CD4-positive, CD25-positive, alpha-beta regulatory T cell (primary cell): ENCODE data around the gene WRAP73. TPM values are rescaled to one million over a fixed set of nuclear protein-coding genes. Genes with fewer than 3 reads are reported as not detected.

ENCODE experiments used
- ATAC-seq, 2 donors: fragments of 150-1000 bp; cut with Tn5 transposase; one replicate each; pipeline ENCODE4 v1.10.0; 2021; ENCODE audit warnings: low read depth in 2 of 2, moderate number of reproducible peaks in 2 of 2, moderate library complexity in 1 of 2
- DNase-seq, 3 donors: peaks; one replicate each; pipeline versions ENCODE4 v3.0.0 to v3.0.0-alpha.2; 2012 to 2022; ENCODE audit warnings: mixed read lengths in 1 of 3
- H3K27ac ChIP-seq: one replicate; pipeline ENCODE4 v1.7.0; 2013; ENCODE audit warnings: mild to moderate bottlenecking, low read length; ENCODE audit not compliant: insufficient read depth, poor library complexity, severe bottlenecking
- H3K27me3 ChIP-seq: one replicate; pipeline ENCODE4 v1.7.0; 2013; ENCODE audit warnings: low read length; ENCODE audit not compliant: control insufficient read depth, insufficient read depth
- H3K36me3 ChIP-seq: one replicate; pipeline ENCODE4 v1.7.0; 2013; ENCODE audit warnings: mild to moderate bottlenecking, low read length, moderate library complexity; ENCODE audit not compliant: control insufficient read depth, insufficient read depth
- H3K4me1 ChIP-seq: 2 replicates; pipeline ENCODE4 v1.7.0; 2013; ENCODE audit warnings: mild to moderate bottlenecking, low read length; ENCODE audit not compliant: insufficient read depth, control insufficient read depth, poor library complexity, severe bottlenecking
- H3K4me3 ChIP-seq: one replicate; pipeline ENCODE4 v1.7.0; 2013; ENCODE audit warnings: low read depth, mild to moderate bottlenecking, low read length, moderate library complexity
- H3K9me3 ChIP-seq, 2 experiments: 1 replicate in 1 of 2; 2 replicates in 1 of 2; pipeline ENCODE4 v1.7.0; 2013; ENCODE audit warnings: low read length in 2 of 2, mild to moderate bottlenecking in 1 of 2, moderate library complexity in 1 of 2; ENCODE audit not compliant: control insufficient read depth in 2 of 2
- H3K27ac Mint-ChIP-seq, 3 donors: one replicate each; pipeline ENCODE4 v1.8.0; 2020 to 2022; ENCODE audit warnings: mild to moderate bottlenecking in 3 of 3, mixed read lengths in 3 of 3, moderate library complexity in 2 of 3
- H3K27me3 Mint-ChIP-seq: one replicate; pipeline ENCODE4 v1.8.0; 2022; ENCODE audit warnings: mild to moderate bottlenecking, mixed read lengths
- H3K36me3 Mint-ChIP-seq: one replicate; pipeline ENCODE4 v1.8.0; 2020; ENCODE audit warnings: mixed read lengths
- H3K4me1 Mint-ChIP-seq, 4 donors: one replicate each; pipeline ENCODE4 v1.8.0; 2020 to 2022; ENCODE audit warnings: mixed read lengths in 4 of 4, mild to moderate bottlenecking in 1 of 4
- H3K4me3 Mint-ChIP-seq, 4 donors: one replicate each; pipeline ENCODE4 v1.8.0; 2020 to 2022; ENCODE audit warnings: mild to moderate bottlenecking in 4 of 4, mixed read lengths in 4 of 4, moderate library complexity in 3 of 4
- H3K9me3 Mint-ChIP-seq, 7 donors: one replicate each; pipeline ENCODE4 v1.8.0; 2020 to 2022; ENCODE audit warnings: mixed read lengths in 7 of 7, mild to moderate bottlenecking in 3 of 7, moderate library complexity in 2 of 7
- polyA plus RNA-seq, 4 donors: library from polyadenylated mRNA; unstranded; fragments of 300-500 nt; fragmentation: Illumina TruSeq; gene quantifications; one replicate each; pipeline ENCODE4 v1.2.3, GENCODE V29; 2021
- total RNA-seq: library from RNA; stranded (reverse); gene quantifications from one replicate; pipeline ENCODE4 v1.2.3, GENCODE V29; 2022

Gene WRAP73
- total and polyA plus RNA-seq, 5 donors from 2014 or later: 27.9 to 37.1 (median 36.4) TPM

GRCh38 chr1:3681231-3681897 is 31.5 kb upstream of the WRAP73 start:
- no peaks in the 10 kb centered on the region for H3K36me3 Mint-ChIP-seq
- no peaks in the 10 kb centered on the region for H3K27me3 ChIP-seq
- DNase-seq (no peak), ATAC-seq (no peak)
- no peaks in the 10 kb centered on the region for H3K4me1 ChIP-seq
- H3K9me3 Mint-ChIP-seq: peaks cover 0 to 3% (median 0%) of the 10 kb centered on the region in 7 donors
- no peak overlapping the region for H3K4me3 ChIP-seq
- H3K27ac ChIP-seq: no peak overlapping the region
- no peak overlapping the region for H3K4me3 Mint-ChIP-seq
- H3K36me3 ChIP-seq: no peaks in the 10 kb centered on the region
- peaks cover 0 to 35% (median 7%) of the 10 kb centered on the region in 4 donors for H3K4me1 Mint-ChIP-seq
- no peaks in the 10 kb centered on the region for H3K9me3 ChIP-seq
- H3K27me3 Mint-ChIP-seq: peaks cover 5% of the 10 kb centered on the region
- H3K27ac Mint-ChIP-seq: no peak overlapping the region

- Mint-ChIP-seq H3K4me3 (no peak overlapping the region), H3K27me3 (peaks cover 7% of the 10 kb centered on the region), H3K27ac (no peak overlapping the region), H3K36me3 (no peaks in the 10 kb centered on the region), H3K9me3 (peaks cover 0 to 3% (median 0%) of the 10 kb centered on the region in 7 donors), H3K4me1 (peaks cover 0 to 35% (median 7%) of the 10 kb centered on the region in 4 donors)
- Histone ChIP-seq H3K4me1 (no peaks in the 10 kb centered on the region), H3K4me3 (no peak overlapping the region), H3K9me3 (no peaks in the 10 kb centered on the region), H3K27me3 (no peaks in the 10 kb centered on the region), H3K36me3 (no peaks in the 10 kb centered on the region), H3K27ac (no peak overlapping the region)
- DNase-seq: no peak
- no peak for ATAC-seq
Observed at GRCh38 chr1:3680488-3681230, 30.8 kb upstream of the WRAP73 start.

DNA sequence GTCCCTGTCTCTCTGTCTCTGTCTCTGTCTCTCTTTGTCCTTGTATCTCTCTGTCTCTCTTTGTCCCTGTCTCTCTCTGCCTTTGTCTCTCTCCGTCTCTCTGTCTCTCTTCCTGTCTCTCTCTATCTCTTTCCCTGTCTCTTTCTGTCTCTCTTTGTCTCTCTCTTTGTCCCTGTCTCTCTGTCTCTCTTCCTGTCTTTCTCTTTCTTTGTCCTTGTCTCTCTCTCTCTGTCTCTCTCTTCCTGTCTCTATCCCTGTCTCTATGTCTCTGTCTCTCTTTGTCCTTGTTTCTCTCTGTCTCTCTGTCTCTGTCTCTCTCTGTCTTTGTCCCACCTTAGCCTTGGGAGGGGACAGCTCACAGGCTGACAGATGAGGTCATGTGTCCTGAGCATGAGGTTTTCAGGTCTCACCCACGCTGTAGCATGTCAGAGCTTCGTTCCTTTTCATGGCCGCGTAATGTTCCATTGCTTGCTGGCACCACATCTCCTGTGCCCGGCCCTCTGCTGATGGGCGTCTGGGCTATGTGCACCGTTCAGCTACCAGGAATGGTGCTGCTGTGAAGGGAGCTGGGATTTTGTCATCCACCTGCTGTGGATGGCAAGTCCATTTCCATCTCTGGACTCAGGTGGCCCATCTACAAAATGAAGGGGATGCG is 30.0 kb upstream of the WRAP73 start:
- Mint-ChIP-seq H3K36me3 (no peaks in the 10 kb centered on the region), H3K9me3 (peaks cover 0 to 3% (median 0%) of the 10 kb centered on the region in 7 donors), H3K27ac (peak overlapping the region; percentile 52 to 98 (median 86)), H3K27me3 (peaks cover 9% of the 10 kb centered on the region), H3K4me3 (no peak overlapping the region), H3K4me1 (peaks cover 0 to 35% (median 7%) of the 10 kb centered on the region in 4 donors)
- no peaks in the 10 kb centered on the region for H3K9me3 ChIP-seq
- no peaks in the 10 kb centered on the region for H3K4me1 ChIP-seq
- DNase-seq (no peak), ATAC-seq (no peak)
- H3K36me3 ChIP-seq: no peaks in the 10 kb centered on the region
- no peaks in the 10 kb centered on the region for H3K27me3 ChIP-seq
- H3K27ac ChIP-seq: no peak overlapping the region
- no peak overlapping the region for H3K4me3 ChIP-seq

DNA sequence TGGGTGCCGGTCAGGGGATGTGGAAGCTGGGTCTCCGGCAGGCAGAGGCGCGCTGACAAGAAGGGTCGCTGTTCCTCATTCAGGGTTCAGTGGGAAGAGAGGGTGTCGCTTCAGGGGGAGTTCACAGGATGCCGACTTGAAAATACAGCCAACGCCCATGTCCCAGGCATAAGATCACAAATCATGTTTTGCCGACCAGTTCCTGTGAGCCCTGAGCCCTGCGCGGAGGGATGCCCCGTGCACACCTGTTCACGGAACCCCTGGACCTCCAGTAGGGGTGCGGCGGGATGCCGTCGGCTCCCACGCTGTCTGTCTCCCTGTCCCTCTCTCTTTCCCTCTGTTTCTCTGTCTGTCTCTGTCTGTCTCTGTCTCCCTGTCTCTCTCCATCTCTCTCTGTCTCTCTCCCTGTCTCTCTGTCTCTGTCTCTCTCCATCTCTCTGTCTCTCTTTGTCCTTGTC is 29.2 kb upstream of the WRAP73 start:
- Histone ChIP-seq H3K27ac (no peak overlapping the region), H3K36me3 (no peaks in the 10 kb centered on the region), H3K9me3 (no peaks in the 10 kb centered on the region), H3K4me1 (no peaks in the 10 kb centered on the region), H3K27me3 (no peaks in the 10 kb centered on the region), H3K4me3 (no peak overlapping the region)
- Mint-ChIP-seq H3K27me3 (peaks cover 9% of the 10 kb centered on the region), H3K9me3 (peaks cover 0 to 1% (median 0%) of the 10 kb centered on the region in 7 donors), H3K4me1 (peaks cover 0 to 35% (median 7%) of the 10 kb centered on the region in 4 donors), H3K4me3 (peak overlapping the region in 1 of 4 donors; percentile 21), H3K27ac (peak overlapping the region; percentile 52 to 98 (median 86)), H3K36me3 (no peaks in the 10 kb centered on the region)
- peak in 1 of 3 donors; percentile 63 for DNase-seq
- ATAC-seq: no peak

DNA sequence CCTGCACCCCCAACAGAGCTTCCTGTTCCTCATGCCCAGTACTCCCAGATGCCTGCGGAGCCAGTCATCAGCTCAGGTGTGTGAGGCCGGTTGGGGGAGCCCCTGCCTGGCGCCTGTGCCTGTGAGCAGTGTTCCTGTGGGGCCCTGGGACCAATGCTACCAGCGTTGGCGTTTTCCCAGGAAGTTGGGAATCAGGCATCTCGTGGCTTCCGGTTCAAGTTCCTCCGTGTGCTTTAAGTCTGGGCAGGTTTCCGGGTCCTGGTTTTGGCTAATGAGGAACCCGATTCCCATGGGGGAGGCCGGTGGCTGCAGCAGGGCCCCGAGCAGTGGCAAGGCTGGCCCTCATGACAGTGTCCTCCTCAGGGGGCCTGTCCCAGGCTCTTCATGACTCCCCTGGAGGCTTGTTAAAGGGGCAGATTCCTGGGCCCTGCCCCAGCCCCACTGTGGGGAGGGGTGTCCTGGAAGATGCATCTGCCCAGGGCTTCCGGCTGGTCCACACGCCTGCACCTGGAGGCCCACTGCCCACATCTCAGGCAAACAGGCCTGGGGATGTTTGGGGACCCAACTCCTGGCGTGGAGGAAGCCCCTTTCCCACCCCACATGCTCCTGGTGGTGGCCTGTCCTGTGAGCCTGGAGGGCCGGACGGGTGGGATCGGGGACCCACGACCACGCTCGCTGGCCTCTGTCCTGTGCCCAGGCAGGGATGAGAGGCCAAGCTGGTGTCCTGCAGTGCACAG is 28.6 kb upstream of the WRAP73 start:
- DNase-seq (no peak), ATAC-seq (no peak)
- H3K27me3 ChIP-seq: no peaks in the 10 kb centered on the region
- H3K4me3 ChIP-seq: no peak overlapping the region
- Mint-ChIP-seq H3K4me3 (peak overlapping the region in 1 of 4 donors; percentile 21), H3K36me3 (no peaks in the 10 kb centered on the region), H3K9me3 (peaks cover 0 to 1% (median 0%) of the 10 kb centered on the region in 7 donors), H3K4me1 (peaks cover 0 to 36% (median 7%) of the 10 kb centered on the region in 4 donors), H3K27ac (no peak overlapping the region), H3K27me3 (peaks cover 9% of the 10 kb centered on the region)
- no peaks in the 10 kb centered on the region for H3K36me3 ChIP-seq
- H3K27ac ChIP-seq: no peak overlapping the region
- H3K9me3 ChIP-seq: no peaks in the 10 kb centered on the region
- H3K4me1 ChIP-seq: no peaks in the 10 kb centered on the region

DNA sequence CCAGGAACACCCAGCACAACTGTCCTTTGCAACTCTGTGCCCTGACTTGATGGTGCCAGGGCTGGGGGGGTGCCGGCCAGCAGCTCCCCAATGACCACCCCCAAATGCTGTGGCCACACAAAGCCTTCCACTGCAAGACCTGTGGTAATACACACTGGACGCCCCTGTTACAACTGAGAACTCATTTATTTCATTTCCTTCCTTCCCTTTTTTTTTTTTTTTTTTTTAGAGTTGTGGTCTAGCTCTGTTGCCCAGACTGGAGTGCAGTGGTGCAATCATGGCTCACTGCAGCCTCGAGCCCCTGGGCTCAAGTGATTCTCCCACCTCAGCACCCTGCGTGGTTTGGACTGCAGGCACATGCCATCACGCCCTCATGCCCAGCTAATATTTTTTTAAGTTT is 27.6 kb upstream of the WRAP73 start:
- Histone ChIP-seq H3K9me3 (no peaks in the 10 kb centered on the region), H3K27me3 (no peaks in the 10 kb centered on the region), H3K36me3 (no peaks in the 10 kb centered on the region), H3K27ac (no peak overlapping the region), H3K4me1 (no peaks in the 10 kb centered on the region), H3K4me3 (no peak overlapping the region)
- no peaks in the 10 kb centered on the region for H3K36me3 Mint-ChIP-seq
- peak overlapping the region in 1 of 4 donors; percentile 7 for H3K4me3 Mint-ChIP-seq
- no peak overlapping the region for H3K27ac Mint-ChIP-seq
- H3K27me3 Mint-ChIP-seq: peaks cover 9% of the 10 kb centered on the region
- DNase-seq (no peak), ATAC-seq (no peak)
- H3K9me3 Mint-ChIP-seq: no peaks in the 10 kb centered on the region
- peaks cover 0 to 38% (median 7%) of the 10 kb centered on the region in 4 donors for H3K4me1 Mint-ChIP-seq
